D721Med (cell line): Measurements from ENCODE around the gene UBASH3B.

ENCODE experiments used
- DNase-seq: peaks from one replicate; pipeline ENCODE4 v3.0.0; 2011; ENCODE audit warnings: low spot score; ENCODE audit not compliant: insufficient read length
- FAIRE-seq: peaks from 2 replicates; lab custom pipeline; 2011; peaks lifted over from hg19 to GRCh38; lab: Jason Lieb, UNC
- CTCF ChIP-seq: IDR thresholded peaks from 2 replicates; pipeline ENCODE4 v1.5.1; 2012; ENCODE audit warnings: mild to moderate bottlenecking, control low read depth; ENCODE audit not compliant: insufficient read depth; ENCODE audit errors: missing control alignments

The UBASH3B gene

GRCh38 chr11:122813894-122814270 lies 158.4 kb downstream of the UBASH3B start:
- no peak for TF ChIP-seq CTCF
- no peak for DNase-seq
- no peak for FAIRE-seq

GRCh38 chr11:122814401-122814800 lies 158.9 kb downstream of the UBASH3B start:
- no peak for TF ChIP-seq CTCF
- no peak for DNase-seq
- no peak for FAIRE-seq

GRCh38 chr11:122815900-122816299 lies 160.4 kb downstream of the UBASH3B start:
- DNase-seq (no peak), FAIRE-seq (no peak)
- no peak for TF ChIP-seq CTCF

GRCh38 chr11:122816761-122817520 lies 161.4 kb downstream of the UBASH3B start:
- TF ChIP-seq CTCF: no peak
- DNase-seq: no peak

GRCh38 chr11:122820158-122820557 lies 164.6 kb downstream of the UBASH3B start:
- DNase-seq (no peak), FAIRE-seq (no peak)
- no peak for TF ChIP-seq CTCF

More at GRCh38 chr11:122816761-122817520, 161.4 kb downstream of the UBASH3B start:
- no peak for FAIRE-seq

GRCh38 chr11:122821169-122821568 lies 165.6 kb downstream of the UBASH3B start:
- no peak for DNase-seq
- FAIRE-seq: no peak
- TF ChIP-seq CTCF: no peak

GRCh38 chr11:122822241-122822640 lies 166.7 kb downstream of the UBASH3B start:
- DNase-seq: no peak
- no peak for TF ChIP-seq CTCF

More at GRCh38 chr11:122822241-122822640, 166.7 kb downstream of the UBASH3B start:
- no peak for FAIRE-seq
